ENCODE results near the gene SNX15.

DNA sequence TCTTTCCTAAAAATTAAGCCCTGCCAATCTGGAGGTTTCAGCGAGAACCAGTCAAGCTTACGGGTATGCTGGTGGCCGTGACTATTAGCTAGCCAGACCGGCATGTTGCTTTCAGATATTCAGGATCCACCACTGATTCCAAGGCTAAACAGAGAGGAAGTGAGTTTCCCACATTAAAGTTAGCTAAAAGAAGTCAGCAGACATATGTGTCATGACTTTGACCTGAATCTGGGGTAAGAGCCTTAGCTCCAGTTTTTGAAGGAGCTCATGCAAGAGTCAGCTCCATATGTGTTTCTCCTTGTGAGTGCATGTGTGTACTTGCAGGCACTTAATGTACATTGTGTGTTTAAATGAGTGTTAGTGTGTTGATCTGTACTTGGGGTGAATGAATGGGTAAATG, 58.2 kb downstream of the SNX15 start:
- TF ChIP-seq, protein P1, sequence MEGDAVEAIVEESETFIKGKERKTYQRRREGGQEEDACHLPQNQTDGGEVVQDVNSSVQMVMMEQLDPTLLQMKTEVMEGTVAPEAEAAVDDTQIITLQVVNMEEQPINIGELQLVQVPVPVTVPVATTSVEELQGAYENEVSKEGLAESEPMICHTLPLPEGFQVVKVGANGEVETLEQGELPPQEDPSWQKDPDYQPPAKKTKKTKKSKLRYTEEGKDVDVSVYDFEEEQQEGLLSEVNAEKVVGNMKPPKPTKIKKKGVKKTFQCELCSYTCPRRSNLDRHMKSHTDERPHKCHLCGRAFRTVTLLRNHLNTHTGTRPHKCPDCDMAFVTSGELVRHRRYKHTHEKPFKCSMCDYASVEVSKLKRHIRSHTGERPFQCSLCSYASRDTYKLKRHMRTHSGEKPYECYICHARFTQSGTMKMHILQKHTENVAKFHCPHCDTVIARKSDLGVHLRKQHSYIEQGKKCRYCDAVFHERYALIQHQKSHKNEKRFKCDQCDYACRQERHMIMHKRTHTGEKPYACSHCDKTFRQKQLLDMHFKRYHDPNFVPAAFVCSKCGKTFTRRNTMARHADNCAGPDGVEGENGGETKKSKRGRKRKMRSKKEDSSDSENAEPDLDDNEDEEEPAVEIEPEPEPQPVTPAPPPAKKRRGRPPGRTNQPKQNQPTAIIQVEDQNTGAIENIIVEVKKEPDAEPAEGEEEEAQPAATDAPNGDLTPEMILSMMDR (IDR thresholded peaks at IDR 0.05): no peak
- no peak for TF ChIP-seq POLR2A (IDR thresholded peaks at IDR 0.05)
